ENCODE data around the gene CRIP2.

- TF ChIP-seq HDGF (IDR thresholded peaks at IDR 0.05; ENCODE audit: borderline replicate concordance): no peak
- TF ChIP-seq SP1 (IDR thresholded peaks at IDR 0.05): no peak
- TF ChIP-seq BHLHE40 (IDR thresholded peaks at IDR 0.05; ENCODE audit: borderline replicate concordance): no peak
- TF ChIP-seq, protein P1, sequence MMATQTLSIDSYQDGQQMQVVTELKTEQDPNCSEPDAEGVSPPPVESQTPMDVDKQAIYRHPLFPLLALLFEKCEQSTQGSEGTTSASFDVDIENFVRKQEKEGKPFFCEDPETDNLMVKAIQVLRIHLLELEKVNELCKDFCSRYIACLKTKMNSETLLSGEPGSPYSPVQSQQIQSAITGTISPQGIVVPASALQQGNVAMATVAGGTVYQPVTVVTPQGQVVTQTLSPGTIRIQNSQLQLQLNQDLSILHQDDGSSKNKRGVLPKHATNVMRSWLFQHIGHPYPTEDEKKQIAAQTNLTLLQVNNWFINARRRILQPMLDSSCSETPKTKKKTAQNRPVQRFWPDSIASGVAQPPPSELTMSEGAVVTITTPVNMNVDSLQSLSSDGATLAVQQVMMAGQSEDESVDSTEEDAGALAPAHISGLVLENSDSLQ (IDR thresholded peaks at IDR 0.05): no peak
- TF ChIP-seq FOXM1 (IDR thresholded peaks at IDR 0.05; ENCODE audit: borderline replicate concordance): no peak
- no peak for TF ChIP-seq ZNF384 (IDR thresholded peaks at IDR 0.05)
- no peak for TF ChIP-seq LEF1 (IDR thresholded peaks at IDR 0.05; ENCODE audit: borderline replicate concordance)
- no peak for TF ChIP-seq ELF4 (IDR thresholded peaks at IDR 0.05)
- no peak for TF ChIP-seq TARDBP (IDR thresholded peaks at IDR 0.05)
Measured at GRCh38 chr14:105480199-105480746, 5.7 kb downstream of the CRIP2 start.

Data from HEK293T (cell line).